GOT3 (cell line): ENCODE results near the gene NEK10.
"Not testable (repeated sequence)": the region's sequence is repeated elsewhere in the genome, so short reads cannot be mapped to it uniquely, and the experiment has no call there.

Experiments
- DNase-seq: peaks from one replicate; lab custom pipeline; 2025; ENCODE audit warnings: mixed read lengths; lab: John Stamatoyannopoulos, UW

The NEK10 gene, protein sequence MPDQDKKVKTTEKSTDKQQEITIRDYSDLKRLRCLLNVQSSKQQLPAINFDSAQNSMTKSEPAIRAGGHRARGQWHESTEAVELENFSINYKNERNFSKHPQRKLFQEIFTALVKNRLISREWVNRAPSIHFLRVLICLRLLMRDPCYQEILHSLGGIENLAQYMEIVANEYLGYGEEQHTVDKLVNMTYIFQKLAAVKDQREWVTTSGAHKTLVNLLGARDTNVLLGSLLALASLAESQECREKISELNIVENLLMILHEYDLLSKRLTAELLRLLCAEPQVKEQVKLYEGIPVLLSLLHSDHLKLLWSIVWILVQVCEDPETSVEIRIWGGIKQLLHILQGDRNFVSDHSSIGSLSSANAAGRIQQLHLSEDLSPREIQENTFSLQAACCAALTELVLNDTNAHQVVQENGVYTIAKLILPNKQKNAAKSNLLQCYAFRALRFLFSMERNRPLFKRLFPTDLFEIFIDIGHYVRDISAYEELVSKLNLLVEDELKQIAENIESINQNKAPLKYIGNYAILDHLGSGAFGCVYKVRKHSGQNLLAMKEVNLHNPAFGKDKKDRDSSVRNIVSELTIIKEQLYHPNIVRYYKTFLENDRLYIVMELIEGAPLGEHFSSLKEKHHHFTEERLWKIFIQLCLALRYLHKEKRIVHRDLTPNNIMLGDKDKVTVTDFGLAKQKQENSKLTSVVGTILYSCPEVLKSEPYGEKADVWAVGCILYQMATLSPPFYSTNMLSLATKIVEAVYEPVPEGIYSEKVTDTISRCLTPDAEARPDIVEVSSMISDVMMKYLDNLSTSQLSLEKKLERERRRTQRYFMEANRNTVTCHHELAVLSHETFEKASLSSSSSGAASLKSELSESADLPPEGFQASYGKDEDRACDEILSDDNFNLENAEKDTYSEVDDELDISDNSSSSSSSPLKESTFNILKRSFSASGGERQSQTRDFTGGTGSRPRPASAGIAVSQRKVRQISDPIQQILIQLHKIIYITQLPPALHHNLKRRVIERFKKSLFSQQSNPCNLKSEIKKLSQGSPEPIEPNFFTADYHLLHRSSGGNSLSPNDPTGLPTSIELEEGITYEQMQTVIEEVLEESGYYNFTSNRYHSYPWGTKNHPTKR

DNA sequence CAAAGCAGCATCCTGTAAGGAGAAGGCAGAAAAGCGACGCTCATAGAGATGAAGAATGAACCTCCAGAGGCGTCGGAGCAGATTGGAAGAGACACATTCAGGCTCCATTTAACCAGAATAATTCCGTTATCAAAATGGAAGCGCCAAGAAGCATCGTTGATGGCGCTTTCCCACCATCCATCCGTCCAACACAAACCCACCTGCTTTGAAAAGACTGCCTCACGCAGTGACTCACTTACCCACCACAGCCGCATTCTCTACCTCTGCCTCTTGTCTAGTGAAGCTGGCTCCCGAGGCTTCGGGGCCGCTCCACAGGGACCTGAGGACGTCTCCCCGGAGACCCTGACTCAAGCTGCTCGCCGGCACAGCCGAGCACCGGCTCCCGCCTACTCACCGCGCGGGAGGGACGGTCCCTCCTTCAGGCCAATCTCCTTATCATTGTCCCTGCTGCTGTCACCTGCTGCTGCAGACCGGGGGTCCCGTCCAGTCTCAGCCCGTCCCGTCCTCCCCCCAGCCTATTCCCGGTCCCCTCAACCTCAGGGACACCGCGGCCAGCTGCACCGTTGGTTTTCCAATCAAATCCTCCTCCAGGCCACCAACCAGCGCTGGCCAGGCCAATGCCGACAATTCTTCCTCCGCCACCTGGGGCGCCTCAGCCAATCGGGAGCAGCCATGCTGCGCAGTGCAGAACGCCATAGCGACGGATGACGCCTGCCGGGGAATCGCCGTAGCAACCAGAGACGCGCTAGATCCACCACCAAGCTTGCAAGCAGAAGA lies at the start of gene NEK10:
Gene NEK10, minus strand, starts transcription at position 553 of the 777 bp plus-strand sequence. CDS start 16,501 bp downstream, outside the sequence.
- DNase-seq, result no peak

DNA sequence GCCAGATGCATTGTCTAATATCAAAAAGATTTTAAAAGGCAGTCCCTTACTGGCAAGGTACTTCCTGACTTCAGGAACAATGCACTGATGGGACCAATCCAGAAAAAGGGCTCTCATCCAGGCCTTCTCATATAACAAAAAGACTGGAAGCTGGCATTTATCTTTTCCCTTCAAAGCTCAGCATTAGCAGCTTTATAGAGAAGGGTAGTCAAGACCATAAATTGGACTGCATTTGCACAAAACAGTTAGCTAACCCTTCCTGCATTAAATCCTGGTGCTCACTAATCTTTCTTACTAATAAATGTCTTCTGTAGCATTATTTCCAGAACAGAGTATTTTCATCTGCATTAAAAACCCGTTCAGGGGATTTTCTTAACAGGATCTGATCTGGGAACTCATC lies 46.0 kb upstream of the NEK10 start:
- no peak for DNase-seq

DNA sequence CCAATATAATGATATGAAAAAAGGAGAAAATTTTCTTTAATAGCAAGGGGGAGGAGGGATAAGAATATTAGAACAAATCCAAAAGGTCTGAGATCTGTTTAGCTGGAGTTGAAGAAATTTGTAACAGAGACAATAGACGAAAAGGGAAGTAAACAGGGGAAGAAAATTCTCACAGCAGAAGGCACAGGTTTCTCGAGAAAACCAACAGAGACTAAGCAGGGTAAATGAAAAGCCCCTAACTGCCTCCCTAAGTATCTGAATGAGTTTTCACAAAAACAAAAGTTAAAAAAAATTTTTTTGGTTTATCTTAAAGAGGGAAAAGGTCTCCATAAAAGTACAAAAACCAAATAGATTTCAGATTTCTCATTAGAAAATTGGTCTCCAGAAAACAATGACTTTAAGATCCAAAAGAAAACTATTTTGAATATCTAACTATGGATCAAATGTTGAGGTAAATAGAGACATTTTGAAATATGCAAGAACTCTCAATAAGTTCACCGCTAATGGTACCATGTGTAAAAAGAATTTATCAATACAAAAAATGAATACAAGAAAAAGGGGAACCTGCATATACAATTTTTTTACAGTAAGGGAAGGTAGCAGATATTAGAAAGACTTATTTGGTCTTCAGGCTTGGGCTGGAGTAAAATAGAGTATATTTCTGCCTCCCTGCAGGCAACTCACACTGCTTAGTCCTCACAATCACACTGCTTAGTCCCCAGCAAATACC lies 23.9 kb upstream of the NEK10 start:
- no peak for DNase-seq

DNA sequence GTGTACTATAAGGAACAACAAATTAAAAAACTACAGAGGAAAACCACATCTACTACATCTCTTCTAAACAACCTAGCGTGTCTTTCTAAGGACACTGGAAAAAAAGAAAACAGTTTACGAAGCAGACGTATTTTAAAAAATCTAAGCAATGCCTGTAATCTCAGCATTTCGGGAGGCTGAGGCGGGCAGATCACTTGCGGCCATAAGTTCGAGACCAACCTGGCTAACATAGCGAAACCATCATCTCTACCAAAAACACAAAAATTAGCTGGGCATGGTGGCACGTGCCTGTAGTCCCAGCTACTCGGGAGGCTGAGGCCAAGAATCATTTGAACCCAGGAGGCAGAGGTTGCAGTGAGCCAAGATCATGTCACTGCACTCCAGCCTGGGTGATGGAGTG lies 23.2 kb upstream of the NEK10 start:
- DNase-seq, result not testable (repeated sequence)

DNA sequence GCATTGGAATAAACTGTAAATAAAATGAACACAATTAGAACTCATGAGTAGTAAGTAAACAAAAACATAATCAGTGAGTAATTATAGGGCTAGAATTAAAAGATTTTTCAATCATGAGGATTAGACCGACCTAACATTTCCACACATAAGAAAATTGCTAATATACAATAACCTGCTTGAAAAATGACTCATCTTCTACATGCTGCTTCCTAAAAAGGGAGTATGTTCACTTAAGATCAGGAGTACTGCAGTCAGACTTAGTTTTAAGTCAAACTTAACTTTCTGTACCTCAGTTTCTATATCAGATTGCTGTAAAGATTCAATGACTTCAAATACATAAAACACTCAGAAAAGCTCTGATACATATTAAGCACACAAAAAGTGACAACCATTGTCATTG lies 22.6 kb upstream of the NEK10 start:
- DNase-seq, result no peak

DNA sequence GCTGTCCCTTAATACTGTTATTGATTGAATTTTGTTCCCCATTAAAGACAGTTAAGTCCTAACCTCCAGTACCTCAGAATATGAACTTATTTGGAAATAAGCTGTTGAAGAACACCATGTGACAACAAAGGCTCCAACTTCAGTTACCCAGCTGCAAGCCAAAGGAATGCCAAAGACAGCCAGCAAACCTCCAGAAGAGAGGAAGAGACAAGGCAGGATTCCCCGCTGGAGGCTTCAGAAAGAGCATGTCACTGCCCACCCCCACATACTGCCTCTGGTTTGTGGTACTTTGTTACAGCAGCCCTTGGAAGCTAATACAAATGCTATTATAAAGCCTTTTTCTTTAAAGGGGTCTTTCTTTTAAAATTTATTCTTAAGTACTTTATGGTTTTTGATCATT lies 18.4 kb upstream of the NEK10 start:
- no peak for DNase-seq

DNA sequence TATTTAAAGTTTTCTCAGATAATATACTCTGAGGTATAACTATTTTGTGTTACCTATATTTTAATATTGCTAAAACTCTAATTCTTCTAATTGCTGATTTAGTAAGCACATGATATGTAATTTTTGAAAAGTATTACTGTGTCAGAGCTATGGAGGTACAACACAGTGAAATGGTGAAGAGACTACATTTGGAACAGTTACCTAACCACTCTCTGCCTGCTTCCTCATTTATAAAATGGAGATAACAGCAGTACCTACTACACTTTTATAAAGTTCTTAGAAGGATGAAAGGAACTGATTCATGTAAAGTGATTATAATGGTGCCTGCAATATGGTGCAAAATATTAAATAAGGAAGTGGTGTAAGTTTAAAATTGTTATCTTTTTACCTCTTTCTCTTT lies 16.3 kb upstream of the NEK10 start:
- no peak for DNase-seq

DNA sequence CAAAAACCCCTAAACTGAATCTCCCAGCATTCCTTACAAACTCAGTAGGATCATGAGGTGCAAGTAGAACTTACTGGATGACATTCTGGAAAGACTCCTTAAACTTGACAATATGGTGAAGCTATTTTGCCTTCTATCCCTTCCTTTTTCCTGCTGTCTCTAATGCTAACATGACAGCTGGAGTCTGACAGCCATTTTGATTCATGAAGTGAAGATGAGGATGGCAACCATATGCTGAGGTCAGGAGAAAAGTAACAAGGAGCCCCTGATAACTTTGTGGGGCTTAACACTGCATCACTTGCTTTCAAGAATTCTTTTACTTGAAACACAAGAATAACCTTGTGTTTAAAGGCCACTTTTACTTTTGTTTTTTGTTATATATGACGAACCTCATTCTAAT lies 15.0 kb upstream of the NEK10 start:
- no peak for DNase-seq

DNA sequence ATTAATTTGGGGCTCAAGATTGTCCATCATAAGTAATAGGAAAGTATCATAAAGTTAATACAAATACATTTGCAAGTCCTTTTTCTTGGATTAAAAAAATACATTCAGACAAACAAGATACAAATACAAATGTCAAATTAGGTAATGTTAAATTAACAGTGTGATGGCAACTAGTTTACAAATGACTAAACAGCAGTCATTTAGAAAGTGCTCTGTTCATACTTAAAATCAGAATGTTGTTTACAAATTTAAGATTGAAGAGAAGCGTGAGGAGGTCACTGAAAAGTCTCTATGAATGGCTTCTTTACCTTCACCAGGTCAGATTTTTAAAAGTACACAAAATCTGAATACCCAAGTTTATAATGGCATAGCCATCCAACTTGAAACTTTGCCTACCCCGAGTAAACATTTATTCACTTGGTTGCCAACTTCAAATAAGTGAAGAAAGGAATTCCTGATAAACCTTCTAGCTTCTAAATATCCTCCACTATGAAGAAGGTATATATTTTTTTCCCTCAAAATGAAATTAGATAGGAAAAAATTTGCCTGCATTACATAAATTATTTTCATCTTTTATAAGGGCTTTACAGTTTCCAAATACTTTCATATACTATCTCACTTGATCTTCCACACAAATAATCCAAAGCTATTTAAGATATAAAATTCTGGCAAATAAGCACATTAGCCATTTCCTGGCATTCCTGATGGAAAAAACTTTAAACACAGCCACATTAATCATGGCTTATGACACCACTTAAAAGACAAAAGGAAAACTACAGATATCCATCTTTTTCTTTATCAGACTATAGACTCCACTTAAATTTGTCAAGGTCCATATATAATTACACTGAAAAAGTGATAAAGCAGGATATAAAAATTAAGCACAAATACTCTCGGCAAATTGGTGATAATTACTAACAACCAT lies 11.5 kb upstream of the NEK10 start:
- DNase-seq, result no peak

DNA sequence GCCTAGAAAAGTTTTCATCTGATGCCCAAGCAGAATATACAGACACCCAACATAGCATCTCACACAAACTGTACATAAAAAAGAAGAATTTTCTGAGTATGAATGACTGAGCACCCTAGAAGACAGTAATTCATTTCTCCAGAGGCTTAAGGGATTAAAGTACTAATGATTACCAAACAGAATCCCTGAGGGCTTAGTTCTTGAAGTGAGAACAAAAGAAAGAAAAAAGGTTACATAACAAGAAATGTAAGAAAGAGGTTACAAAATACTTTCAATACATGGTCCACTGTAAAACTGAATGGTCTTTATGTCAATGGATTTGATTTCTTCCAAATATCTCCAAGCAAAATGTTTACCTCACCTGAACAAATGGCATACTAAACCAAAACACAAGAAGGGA lies 9.1 kb upstream of the NEK10 start:
- no peak for DNase-seq

DNA sequence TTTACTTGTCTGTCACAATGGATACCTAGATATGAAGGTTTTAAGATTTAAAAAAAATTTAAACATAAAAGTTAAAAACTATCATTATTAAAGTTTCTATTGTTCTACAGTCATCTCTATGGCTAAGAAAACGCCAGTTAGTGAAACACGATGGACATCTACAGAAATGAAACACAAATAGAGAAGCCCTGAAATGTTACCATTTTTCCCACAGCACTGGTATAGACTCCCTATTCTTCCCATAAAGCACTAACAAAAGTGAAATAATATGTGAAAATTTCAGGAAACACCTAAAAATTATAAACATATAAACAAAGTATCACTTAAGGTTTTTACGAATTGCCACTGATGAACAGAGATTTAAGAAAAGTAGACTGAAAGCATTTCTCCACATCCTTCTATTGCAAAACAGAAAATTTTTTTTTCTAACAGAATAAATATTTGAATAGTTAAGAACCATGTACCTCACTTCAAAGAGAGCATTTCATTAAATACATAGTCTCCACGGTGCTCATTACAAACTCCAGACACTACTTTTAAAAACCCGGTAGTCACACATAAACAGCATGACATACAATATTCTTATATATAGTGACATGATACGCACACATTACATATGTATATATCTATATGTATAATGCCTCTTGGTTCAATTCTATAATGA lies 7.1 kb upstream of the NEK10 start:
- no peak for DNase-seq

DNA sequence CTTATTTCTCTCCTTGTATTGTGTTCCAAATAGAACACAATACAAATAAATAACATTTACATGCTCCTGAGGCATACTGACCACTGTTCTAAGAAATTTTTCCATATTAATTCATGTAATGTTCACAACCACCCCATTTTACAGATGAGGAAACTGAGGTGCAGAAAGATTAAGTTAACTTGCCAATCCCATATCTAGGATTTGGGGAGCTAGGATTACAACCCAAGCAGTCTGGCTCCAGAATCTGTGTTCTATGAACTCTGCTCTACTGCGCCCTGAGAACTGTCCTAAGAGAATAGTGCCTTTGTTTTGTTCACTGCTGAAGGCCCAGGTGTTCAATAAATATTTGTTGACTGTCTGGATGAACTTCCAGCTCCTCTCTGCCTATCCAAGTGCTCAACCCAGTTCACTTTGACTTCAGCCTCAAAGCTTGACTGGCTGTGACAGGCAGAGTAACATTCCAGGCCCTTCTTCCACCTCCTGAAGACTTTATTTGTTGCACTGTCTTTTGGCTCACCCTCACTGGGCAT lies 3.1 kb downstream of the NEK10 start:
- DNase-seq, result no peak

DNA sequence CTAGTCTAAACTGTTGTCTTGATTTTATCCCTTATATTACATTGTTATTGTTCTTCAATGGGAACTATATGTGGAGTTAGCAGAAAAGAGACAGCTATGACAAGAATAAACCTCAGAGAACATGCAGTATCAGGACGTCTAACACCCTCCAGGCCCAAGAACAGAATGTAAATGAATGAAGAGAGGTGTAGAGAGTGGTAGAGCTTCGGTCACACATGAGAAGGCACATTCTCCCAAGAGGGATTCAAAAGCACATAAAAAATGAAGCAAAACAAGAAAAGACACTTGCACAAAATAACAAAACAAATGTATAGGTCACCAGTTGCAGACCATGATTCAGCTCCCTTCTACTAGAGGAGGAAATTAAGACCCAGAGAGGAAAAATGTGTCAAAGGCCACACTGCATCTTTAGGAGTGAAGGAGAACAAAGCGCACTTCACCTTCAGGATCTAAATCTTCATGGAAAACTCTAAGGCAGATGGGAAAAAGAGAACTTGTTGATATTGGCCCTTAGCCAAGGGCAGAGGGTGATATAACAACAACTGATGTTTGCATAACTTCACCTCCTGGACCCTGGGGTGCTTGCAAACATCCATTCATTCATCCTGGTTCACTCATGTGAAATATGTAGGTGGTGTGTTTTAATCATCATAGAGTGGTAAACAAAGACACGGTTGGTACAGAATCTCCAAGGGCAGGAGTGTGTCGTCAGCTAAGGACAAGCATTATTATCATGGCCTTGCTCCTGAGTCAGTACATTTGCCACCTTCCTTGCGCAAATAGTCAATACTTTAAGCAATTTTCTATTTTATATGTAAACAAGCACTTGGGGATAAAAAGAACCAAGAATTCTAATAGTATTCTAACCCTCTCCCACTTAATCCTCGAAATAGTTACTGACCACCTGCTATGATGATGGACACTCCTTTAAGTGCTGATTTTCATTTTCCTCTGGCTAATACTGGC lies 8.8 kb downstream of the NEK10 start:
- DNase-seq, result no peak

DNA sequence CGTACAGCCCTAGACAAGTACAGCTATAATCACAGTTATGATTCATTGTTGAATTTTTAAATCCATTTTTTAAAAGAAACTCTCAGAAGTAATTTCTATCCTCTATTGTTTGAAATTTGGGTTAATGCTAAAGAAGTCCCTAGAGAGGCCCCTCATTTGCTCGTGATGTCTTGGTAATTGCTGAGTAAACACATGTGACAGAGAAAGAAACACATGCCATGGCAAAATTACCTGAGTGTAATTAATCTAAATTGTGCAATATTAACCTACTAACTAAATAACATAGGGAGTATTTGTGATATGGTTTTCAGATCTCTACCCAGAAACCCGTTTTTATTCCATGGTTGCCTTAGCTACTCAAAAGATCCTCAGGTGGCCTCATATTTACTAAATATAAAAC lies 10.8 kb downstream of the NEK10 start:
- no peak for DNase-seq

DNA sequence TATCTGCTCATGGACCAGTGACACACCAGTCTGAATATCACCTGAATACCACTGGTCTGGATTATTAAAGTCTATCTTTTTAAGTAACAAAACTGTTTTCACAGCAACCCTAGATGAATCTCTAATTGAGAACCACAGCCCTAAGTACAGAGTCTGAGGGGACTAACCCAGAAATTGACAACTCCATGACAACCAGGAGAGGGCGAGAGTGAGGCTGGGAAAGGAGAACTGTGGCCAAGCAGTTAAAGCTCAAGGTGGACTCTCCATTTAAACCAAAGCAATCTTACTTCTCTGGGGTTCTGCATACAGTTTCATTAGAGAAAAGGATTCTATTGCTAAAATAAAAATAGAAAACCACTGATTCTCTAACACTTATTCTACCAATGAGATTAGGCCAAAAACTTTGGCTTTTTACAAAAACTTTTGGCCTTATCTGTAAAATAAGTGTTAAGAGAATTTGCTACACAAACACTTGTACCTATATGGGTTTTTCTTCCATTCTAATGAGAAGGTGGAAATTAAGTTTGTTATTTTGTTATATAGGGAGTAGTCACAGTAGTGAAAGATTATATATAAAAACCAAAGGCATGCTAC lies 11.4 kb downstream of the NEK10 start:
- no peak for DNase-seq

DNA sequence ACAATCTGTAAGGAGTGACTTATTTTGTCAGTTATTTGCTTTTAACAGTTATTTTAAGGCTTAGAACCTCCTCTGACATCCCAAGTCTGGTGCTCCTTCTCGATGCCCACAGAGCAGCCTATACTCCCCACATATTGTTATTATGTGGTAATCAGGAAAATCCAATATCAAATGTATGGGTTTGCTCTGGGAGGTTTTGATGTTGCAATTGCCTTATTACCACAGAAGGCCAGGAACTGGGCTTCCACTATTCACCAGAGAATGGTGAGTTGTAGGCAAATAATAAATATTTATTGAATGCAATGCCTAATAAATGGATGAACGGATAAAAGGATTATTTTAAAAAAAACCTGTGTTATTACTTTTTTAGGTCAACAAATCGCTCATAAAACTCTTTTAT lies 12.2 kb downstream of the NEK10 start:
- DNase-seq, result no peak

DNA sequence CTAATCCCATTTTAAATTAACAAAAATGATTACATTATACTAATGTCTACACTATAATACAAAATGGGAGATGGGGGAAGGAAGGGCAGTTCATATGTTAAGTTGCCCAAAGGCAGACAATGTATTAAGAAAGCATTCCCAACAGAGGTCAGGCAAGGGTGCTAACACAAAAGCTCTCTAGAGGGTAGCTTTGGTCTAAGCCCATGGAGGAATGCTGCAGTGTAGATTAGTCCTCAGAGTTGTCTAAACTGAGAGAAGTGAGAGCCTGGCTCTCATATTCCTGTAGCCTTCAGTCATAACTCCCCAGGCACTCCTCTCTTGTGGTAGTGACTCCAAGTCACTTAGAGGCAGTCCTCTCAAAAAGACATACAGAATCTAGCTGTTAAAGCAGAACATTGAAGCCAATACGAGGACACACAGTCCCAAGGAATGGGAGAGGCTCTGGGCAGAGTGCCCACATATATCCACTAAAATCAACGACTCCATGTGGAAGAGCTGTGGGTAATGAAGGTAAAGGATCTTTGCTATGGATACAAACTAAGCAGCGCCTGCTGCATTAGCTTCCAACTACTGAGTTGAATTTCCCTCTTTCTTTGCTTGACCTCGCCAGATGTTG lies 14.5 kb downstream of the NEK10 start:
- DNase-seq, result no peak
